ENCODE data around the gene OR4D11.

DNA sequence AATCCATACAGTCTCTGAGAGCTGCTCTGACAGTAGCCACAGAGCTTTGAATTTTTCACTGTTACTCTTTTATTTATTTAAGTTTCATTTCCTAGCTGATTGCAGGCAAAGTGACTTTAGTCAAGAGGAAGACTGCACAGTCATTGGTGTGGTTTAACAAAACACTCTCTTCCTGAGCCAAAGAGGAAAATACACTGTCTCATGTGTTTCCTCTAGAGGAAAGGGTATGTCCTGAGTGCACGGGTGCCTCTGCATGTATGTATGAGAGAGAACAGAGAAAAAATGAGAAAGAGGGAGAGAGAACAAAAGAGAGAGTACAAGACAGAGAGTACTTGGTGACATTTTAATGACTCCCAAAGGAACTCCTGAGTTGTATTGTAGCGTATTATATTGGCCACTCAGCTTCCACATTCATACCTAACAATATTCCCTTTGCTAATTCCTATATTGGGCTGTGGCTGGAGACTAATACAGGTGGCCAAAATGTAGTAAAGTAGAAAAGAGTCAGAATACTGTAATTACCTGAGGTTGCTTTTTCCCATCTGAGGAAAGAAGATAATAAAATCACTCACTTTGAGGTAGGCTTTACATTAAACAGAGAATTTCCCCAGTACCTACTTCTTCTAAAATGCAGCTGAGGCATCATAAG, 7.7 kb downstream of the OR4D11 start, which contains the start of gene OR4D9:
- TF ChIP-seq, protein P1, sequence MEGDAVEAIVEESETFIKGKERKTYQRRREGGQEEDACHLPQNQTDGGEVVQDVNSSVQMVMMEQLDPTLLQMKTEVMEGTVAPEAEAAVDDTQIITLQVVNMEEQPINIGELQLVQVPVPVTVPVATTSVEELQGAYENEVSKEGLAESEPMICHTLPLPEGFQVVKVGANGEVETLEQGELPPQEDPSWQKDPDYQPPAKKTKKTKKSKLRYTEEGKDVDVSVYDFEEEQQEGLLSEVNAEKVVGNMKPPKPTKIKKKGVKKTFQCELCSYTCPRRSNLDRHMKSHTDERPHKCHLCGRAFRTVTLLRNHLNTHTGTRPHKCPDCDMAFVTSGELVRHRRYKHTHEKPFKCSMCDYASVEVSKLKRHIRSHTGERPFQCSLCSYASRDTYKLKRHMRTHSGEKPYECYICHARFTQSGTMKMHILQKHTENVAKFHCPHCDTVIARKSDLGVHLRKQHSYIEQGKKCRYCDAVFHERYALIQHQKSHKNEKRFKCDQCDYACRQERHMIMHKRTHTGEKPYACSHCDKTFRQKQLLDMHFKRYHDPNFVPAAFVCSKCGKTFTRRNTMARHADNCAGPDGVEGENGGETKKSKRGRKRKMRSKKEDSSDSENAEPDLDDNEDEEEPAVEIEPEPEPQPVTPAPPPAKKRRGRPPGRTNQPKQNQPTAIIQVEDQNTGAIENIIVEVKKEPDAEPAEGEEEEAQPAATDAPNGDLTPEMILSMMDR (IDR thresholded peaks at IDR 0.05; ENCODE audit: insufficient read depth, low read length): no peak
- TF ChIP-seq, protein P2, sequence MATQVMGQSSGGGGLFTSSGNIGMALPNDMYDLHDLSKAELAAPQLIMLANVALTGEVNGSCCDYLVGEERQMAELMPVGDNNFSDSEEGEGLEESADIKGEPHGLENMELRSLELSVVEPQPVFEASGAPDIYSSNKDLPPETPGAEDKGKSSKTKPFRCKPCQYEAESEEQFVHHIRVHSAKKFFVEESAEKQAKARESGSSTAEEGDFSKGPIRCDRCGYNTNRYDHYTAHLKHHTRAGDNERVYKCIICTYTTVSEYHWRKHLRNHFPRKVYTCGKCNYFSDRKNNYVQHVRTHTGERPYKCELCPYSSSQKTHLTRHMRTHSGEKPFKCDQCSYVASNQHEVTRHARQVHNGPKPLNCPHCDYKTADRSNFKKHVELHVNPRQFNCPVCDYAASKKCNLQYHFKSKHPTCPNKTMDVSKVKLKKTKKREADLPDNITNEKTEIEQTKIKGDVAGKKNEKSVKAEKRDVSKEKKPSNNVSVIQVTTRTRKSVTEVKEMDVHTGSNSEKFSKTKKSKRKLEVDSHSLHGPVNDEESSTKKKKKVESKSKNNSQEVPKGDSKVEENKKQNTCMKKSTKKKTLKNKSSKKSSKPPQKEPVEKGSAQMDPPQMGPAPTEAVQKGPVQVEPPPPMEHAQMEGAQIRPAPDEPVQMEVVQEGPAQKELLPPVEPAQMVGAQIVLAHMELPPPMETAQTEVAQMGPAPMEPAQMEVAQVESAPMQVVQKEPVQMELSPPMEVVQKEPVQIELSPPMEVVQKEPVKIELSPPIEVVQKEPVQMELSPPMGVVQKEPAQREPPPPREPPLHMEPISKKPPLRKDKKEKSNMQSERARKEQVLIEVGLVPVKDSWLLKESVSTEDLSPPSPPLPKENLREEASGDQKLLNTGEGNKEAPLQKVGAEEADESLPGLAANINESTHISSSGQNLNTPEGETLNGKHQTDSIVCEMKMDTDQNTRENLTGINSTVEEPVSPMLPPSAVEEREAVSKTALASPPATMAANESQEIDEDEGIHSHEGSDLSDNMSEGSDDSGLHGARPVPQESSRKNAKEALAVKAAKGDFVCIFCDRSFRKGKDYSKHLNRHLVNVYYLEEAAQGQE (IDR thresholded peaks at IDR 0.05; ENCODE audit: insufficient replicate concordance, low read depth): no peak
- TF ChIP-seq SPI1 (IDR thresholded peaks at IDR 0.05; ENCODE audit: borderline replicate concordance, low read depth): no peak
- no peak for TF ChIP-seq POLR2AphosphoS5 (IDR thresholded peaks at IDR 0.05; ENCODE audit: low read depth)
- no peak for TF ChIP-seq GABPA (IDR thresholded peaks at IDR 0.05; ENCODE audit: low read depth)
